ENCODE results near the gene SNX22.

The SNX22 gene

DNA sequence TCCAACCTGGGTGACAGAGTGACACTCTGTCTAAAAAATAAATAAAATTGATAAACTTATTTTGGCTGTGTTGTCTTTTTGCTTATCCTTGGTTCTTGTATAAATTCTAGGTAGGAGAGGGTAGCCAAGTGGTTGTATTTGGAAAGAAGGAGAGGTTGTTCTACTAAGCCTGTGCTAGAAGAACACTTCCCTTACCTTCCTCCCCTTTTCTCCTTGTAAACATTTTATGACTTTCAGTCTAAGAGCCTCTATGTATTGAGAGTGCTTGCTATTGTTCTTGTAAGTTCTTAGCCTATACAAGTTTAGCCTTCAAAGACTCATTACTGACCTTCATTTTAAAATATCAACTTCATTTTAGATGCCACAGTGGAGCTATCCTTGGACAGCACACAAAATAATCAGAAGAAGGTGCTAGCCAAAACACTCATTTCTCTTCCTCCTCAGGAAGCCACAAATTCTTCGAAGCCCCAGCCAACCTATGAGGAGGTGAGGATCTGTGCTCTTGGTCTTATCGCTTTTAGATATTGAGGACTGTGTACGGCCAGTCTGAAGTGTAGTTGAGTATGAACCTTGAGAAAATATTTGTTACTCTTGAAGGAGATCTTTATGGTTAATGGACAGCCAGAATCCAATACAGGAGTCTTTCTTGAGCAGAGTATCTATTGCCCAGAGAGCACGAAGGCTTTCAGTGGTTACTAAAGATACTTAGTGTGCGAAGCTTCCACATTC, 33.6 kb upstream of the SNX22 start:
- TF ChIP-seq, protein P1, sequence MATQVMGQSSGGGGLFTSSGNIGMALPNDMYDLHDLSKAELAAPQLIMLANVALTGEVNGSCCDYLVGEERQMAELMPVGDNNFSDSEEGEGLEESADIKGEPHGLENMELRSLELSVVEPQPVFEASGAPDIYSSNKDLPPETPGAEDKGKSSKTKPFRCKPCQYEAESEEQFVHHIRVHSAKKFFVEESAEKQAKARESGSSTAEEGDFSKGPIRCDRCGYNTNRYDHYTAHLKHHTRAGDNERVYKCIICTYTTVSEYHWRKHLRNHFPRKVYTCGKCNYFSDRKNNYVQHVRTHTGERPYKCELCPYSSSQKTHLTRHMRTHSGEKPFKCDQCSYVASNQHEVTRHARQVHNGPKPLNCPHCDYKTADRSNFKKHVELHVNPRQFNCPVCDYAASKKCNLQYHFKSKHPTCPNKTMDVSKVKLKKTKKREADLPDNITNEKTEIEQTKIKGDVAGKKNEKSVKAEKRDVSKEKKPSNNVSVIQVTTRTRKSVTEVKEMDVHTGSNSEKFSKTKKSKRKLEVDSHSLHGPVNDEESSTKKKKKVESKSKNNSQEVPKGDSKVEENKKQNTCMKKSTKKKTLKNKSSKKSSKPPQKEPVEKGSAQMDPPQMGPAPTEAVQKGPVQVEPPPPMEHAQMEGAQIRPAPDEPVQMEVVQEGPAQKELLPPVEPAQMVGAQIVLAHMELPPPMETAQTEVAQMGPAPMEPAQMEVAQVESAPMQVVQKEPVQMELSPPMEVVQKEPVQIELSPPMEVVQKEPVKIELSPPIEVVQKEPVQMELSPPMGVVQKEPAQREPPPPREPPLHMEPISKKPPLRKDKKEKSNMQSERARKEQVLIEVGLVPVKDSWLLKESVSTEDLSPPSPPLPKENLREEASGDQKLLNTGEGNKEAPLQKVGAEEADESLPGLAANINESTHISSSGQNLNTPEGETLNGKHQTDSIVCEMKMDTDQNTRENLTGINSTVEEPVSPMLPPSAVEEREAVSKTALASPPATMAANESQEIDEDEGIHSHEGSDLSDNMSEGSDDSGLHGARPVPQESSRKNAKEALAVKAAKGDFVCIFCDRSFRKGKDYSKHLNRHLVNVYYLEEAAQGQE (IDR thresholded peaks at IDR 0.05; ENCODE audit: insufficient read depth in 1 of 2, low read depth in 2 of 2, low read length in 2 of 2), result no peak
- TF ChIP-seq TAF1 (IDR thresholded peaks at IDR 0.05; ENCODE audit: borderline replicate concordance, insufficient read depth, low read length) (no peak), FOXP2 (optimal IDR thresholded peaks at IDR 0.05; ENCODE audit: borderline replicate concordance, extremely low read depth, extremely low read length, insufficient read depth) (no peak), SIN3A (IDR thresholded peaks at IDR 0.05; ENCODE audit: borderline replicate concordance, insufficient read depth, low read length) (no peak), POLR2AphosphoS5 (IDR thresholded peaks at IDR 0.05; ENCODE audit: low read depth, low read length) (no peak)

DNA sequence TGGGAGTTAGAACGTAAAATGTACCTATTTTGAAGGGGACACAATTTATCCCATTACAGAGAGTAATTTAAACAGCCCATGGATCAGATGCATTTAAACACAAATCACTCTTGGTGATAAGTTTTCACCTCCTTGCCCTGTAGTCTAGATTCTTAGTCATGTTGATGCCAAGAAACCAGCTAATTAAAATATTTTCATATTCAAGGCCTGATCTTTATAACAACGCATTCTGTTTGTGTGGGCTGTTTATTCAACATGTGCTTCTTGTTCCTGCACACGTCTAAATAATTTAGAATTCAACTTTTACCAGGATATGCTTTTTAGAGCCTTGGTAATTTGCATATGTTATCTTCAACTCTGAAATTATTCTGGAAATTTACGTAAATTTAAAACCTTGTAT, 29.9 kb upstream of the SNX22 start:
- TF ChIP-seq TAF1 (IDR thresholded peaks at IDR 0.05; ENCODE audit: borderline replicate concordance, insufficient read depth, low read length), result no peak
- TF ChIP-seq SIN3A (IDR thresholded peaks at IDR 0.05; ENCODE audit: borderline replicate concordance, insufficient read depth, low read length), result no peak
- TF ChIP-seq, protein P1 (IDR thresholded peaks at IDR 0.05; ENCODE audit: insufficient read depth in 1 of 2, low read depth in 2 of 2, low read length in 2 of 2), result no peak
- TF ChIP-seq POLR2AphosphoS5 (IDR thresholded peaks at IDR 0.05; ENCODE audit: low read depth, low read length), result no peak
- no peak for TF ChIP-seq FOXP2 (optimal IDR thresholded peaks at IDR 0.05; ENCODE audit: borderline replicate concordance, extremely low read depth, extremely low read length, insufficient read depth)

DNA sequence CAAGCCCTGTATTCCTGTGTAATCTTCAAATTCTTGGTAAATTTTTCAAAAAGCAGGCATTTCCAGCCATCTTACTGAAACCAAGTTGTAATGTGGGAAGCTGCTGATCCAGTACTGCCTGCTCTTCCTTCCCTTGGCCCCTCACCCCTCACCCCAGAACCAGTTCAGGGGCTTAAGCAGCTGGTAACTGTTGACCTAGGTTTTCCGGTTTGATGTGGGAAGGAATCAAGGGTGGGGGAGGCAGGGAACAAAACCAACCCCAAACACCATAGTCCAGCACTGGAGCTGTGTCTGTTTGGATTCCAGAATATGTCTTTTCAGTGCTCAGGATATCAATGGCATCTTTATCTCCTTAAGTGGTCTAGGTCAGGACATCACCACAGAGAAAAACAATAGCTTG, 29.1 kb upstream of the SNX22 start:
- no peak for TF ChIP-seq TAF1 (IDR thresholded peaks at IDR 0.05; ENCODE audit: borderline replicate concordance, insufficient read depth, low read length)
- no peak for TF ChIP-seq FOXP2 (optimal IDR thresholded peaks at IDR 0.05; ENCODE audit: borderline replicate concordance, extremely low read depth, extremely low read length, insufficient read depth)
- TF ChIP-seq SIN3A (IDR thresholded peaks at IDR 0.05; ENCODE audit: borderline replicate concordance, insufficient read depth, low read length), result no peak
- TF ChIP-seq, protein P1 (IDR thresholded peaks at IDR 0.05; ENCODE audit: insufficient read depth in 1 of 2, low read depth in 2 of 2, low read length in 2 of 2), result no peak
- no peak for TF ChIP-seq POLR2AphosphoS5 (IDR thresholded peaks at IDR 0.05; ENCODE audit: low read depth, low read length)

DNA sequence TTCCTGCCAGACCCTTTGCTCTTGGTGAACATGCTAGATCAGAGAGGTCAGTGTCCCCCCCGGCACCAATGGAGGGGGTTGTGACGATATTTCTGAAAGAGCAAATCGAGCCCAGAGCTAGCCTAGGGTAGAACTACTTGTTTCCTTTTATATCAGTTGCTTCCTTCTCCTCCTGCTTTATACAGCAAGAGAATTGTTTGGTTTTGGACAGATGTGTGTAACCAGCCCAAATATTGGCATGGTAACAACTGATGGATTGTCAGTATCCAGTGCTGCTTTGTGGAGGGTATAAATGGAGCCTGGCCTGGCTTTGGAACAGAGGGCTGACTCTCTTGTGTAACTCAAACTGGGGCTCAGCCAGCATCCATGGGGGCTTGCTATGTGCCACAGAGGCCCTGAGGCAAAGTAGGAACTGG, 28.6 kb upstream of the SNX22 start:
- TF ChIP-seq, protein P1 (IDR thresholded peaks at IDR 0.05; ENCODE audit: insufficient read depth in 1 of 2, low read depth in 2 of 2, low read length in 2 of 2), result no peak
- TF ChIP-seq TAF1 (IDR thresholded peaks at IDR 0.05; ENCODE audit: borderline replicate concordance, insufficient read depth, low read length), result no peak
- no peak for TF ChIP-seq FOXP2 (optimal IDR thresholded peaks at IDR 0.05; ENCODE audit: borderline replicate concordance, extremely low read depth, extremely low read length, insufficient read depth)
- no peak for TF ChIP-seq SIN3A (IDR thresholded peaks at IDR 0.05; ENCODE audit: borderline replicate concordance, insufficient read depth, low read length)
- TF ChIP-seq POLR2AphosphoS5 (IDR thresholded peaks at IDR 0.05; ENCODE audit: low read depth, low read length), result no peak

Measured in PFSK-1 (cell line).